ENCODE results near the gene FOXJ1. TPM values are rescaled to one million over a fixed set of nuclear protein-coding genes. Genes with fewer than 3 reads are reported as not detected.

FOXJ1 gene
- total RNA-seq, 1 experiment from 2014 or later = not detected

- Mint-ChIP-seq H3K27ac (ENCODE audit: low read depth, unreplicated experiment) (peak within 1 kb of the TSS; percentile 98), H3K9me3 (ENCODE audit: unreplicated experiment) (no peaks in the 10 kb centered on the region), H3K4me3 (ENCODE audit: unreplicated experiment) (peak within 1 kb of the TSS; percentile 95), H3K4me1 (ENCODE audit: insufficient read depth, unreplicated experiment) (peaks cover 5% of the 10 kb centered on the region), H3K36me3 (ENCODE audit: insufficient read depth, unreplicated experiment) (peaks cover 25% of the 10 kb centered on the region), H3K27me3 (ENCODE audit: insufficient read depth, unreplicated experiment) (no peaks in the 10 kb centered on the region)
- BruUV-seq (replicated peaks) = no TSS peak
- DNase-seq (ENCODE audit: unreplicated experiment) = peak; percentile 93
- intact Hi-C loops (cut with micrococcal nuclease) = loop anchor here (1.0 kb wide), 1 partner anchor 198 kb away; no protein-coding TSS in a partner anchor
- TF ChIP-seq, protein P1, sequence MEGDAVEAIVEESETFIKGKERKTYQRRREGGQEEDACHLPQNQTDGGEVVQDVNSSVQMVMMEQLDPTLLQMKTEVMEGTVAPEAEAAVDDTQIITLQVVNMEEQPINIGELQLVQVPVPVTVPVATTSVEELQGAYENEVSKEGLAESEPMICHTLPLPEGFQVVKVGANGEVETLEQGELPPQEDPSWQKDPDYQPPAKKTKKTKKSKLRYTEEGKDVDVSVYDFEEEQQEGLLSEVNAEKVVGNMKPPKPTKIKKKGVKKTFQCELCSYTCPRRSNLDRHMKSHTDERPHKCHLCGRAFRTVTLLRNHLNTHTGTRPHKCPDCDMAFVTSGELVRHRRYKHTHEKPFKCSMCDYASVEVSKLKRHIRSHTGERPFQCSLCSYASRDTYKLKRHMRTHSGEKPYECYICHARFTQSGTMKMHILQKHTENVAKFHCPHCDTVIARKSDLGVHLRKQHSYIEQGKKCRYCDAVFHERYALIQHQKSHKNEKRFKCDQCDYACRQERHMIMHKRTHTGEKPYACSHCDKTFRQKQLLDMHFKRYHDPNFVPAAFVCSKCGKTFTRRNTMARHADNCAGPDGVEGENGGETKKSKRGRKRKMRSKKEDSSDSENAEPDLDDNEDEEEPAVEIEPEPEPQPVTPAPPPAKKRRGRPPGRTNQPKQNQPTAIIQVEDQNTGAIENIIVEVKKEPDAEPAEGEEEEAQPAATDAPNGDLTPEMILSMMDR (IDR thresholded peaks at IDR 0.05; ENCODE audit: unreplicated experiment) = peak; percentile 13
- ChIA-PET CTCF (interaction anchor here (0.6 to 3.0 kb wide), 8 partner anchors 89 to 226 kb away, joined by 3 to 13 read pairs (median 4); no protein-coding TSS in a partner anchor), POLR2A (interaction anchor here (0.5 to 3.1 kb wide), 15 partner anchors 8 to 468 kb away, joined by 3 to 21 read pairs (median 4); partner anchors contain the start of genes EVPL, SRP68, UBALD2 and ZACN)
Measured at GRCh38 chr17:76103274-76104139, 37.5 kb downstream of the FOXJ1 start, which contains the start of gene EXOC7. EXOC7 (minus strand) TSS chr17:76103787; CDS start chr17:76103692, 95 bp downstream.

DNA sequence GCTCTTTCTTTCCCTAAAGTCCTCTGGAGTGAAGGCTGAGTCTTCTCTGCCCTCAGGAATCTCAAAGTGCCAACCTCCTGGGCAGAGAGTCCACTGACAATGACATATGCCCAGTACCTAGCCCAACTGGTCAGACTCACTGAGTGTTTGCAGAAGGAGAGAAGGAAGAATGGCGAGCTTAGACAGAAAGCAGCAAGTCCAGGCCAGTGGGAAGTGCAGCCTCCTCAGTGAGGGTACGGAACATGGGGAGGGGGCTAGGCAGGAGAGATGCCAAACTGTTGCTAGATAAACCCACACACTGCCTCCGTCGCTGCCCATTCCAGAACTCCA lies 38.1 kb downstream of the FOXJ1 start:
- CTCF ChIA-PET = interaction anchor here (0.6 to 3.0 kb wide), 8 partner anchors 45 to 344 kb away, joined by 3 to 13 read pairs (median 3); no protein-coding TSS in a partner anchor
- Mint-ChIP-seq H3K27ac (ENCODE audit: low read depth, unreplicated experiment) (peak overlapping the region; percentile 98), H3K36me3 (ENCODE audit: insufficient read depth, unreplicated experiment) (peaks cover 31% of the 10 kb centered on the region), H3K4me3 (ENCODE audit: unreplicated experiment) (peak overlapping the region; percentile 95), H3K4me1 (ENCODE audit: insufficient read depth, unreplicated experiment) (peaks cover 5% of the 10 kb centered on the region), H3K27me3 (ENCODE audit: insufficient read depth, unreplicated experiment) (no peaks in the 10 kb centered on the region), H3K9me3 (ENCODE audit: unreplicated experiment) (no peaks in the 10 kb centered on the region)
- POLR2A ChIA-PET = interaction anchor here (0.5 to 3.1 kb wide), 12 partner anchors 8 to 262 kb away, joined by 3 to 21 read pairs (median 4); partner anchors contain the start of genes EVPL, SRP68, UBALD2 and ZACN
- TF ChIP-seq, protein P1 (IDR thresholded peaks at IDR 0.05; ENCODE audit: unreplicated experiment) = no peak
- DNase-seq (ENCODE audit: unreplicated experiment) = no peak
- intact Hi-C loops (cut with micrococcal nuclease) = loop anchor here (1.0 kb wide), 1 partner anchor 198 kb away; no protein-coding TSS in a partner anchor
- TSS peak; percentile 42 for BruUV-seq (replicated peaks)

- no TSS peak for BruUV-seq (replicated peaks)
- Mint-ChIP-seq H3K27me3 (ENCODE audit: insufficient read depth, unreplicated experiment) (no peaks in the 10 kb centered on the region), H3K4me1 (ENCODE audit: insufficient read depth, unreplicated experiment) (no peaks in the 10 kb centered on the region), H3K4me3 (ENCODE audit: unreplicated experiment) (no peak overlapping the region), H3K36me3 (ENCODE audit: insufficient read depth, unreplicated experiment) (peaks cover 68% of the 10 kb centered on the region), H3K9me3 (ENCODE audit: unreplicated experiment) (no peaks in the 10 kb centered on the region), H3K27ac (ENCODE audit: low read depth, unreplicated experiment) (peak overlapping the region; percentile 27)
- ChIA-PET CTCF (no interaction called here), POLR2A (no interaction called here)
- DNase-seq (ENCODE audit: unreplicated experiment) = no peak
- intact Hi-C loops (cut with micrococcal nuclease) = no loop called here
- TF ChIP-seq, protein P1 (IDR thresholded peaks at IDR 0.05; ENCODE audit: unreplicated experiment) = no peak
Measured at GRCh38 chr17:76097716-76098295, 43.2 kb downstream of the FOXJ1 start.

DNA sequence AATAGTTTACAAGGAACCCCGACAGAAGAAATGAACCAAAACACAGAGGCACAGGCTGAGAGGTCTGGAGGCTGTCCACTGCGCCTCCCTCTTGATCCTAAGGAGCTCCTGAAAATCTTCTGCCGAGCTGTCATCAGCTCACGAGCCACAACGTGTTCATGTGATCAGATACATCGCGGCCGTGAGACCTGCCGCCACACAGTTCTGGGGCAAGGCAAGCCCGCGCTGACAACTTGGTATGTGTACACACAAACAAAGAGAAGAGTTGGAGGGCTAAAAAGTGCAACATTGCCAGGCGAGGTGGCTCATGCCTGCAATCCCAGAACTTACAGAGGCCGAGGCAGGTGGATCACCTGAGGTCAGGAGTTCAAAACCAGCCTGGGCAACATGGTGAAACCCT lies 45.1 kb downstream of the FOXJ1 start:
- BruUV-seq (replicated peaks) = no TSS peak
- TF ChIP-seq, protein P1 (IDR thresholded peaks at IDR 0.05; ENCODE audit: unreplicated experiment) = no peak
- no peaks in the 10 kb centered on the region for H3K9me3 Mint-ChIP-seq (ENCODE audit: unreplicated experiment)
- H3K4me1 Mint-ChIP-seq (ENCODE audit: insufficient read depth, unreplicated experiment) = no peaks in the 10 kb centered on the region
- POLR2A ChIA-PET = interaction anchor here (0.8 to 1.7 kb wide), 3 partner anchors 7 to 24 kb away, joined by 3 read pairs; partner anchors contain the start of gene EXOC7
- no peak for DNase-seq (ENCODE audit: unreplicated experiment)
- peaks cover 62% of the 10 kb centered on the region for H3K36me3 Mint-ChIP-seq (ENCODE audit: insufficient read depth, unreplicated experiment)
- H3K27ac Mint-ChIP-seq (ENCODE audit: low read depth, unreplicated experiment) = no peak overlapping the region
- H3K27me3 Mint-ChIP-seq (ENCODE audit: insufficient read depth, unreplicated experiment) = no peaks in the 10 kb centered on the region
- CTCF ChIA-PET = interaction anchor here (0.7 to 1.5 kb wide), 3 partner anchors 82 to 116 kb away, joined by 3 to 5 read pairs (median 4); no protein-coding TSS in a partner anchor
- intact Hi-C loops (cut with micrococcal nuclease) = no loop called here
- no peak overlapping the region for H3K4me3 Mint-ChIP-seq (ENCODE audit: unreplicated experiment)

Data from MCF 10A (cell line).